ENCODE data around the gene ADGRF4. TPM values are rescaled to one million over a fixed set of nuclear protein-coding genes. Genes with fewer than 3 reads are reported as not detected.
A peak's percentile ranks its signal among the peaks of the same experiment; 100 is the strongest.

ADGRF4 gene
- total RNA-seq, 1 donor from 2014 or later, result not detected

GRCh38 chr6:47729019-47729418 is 30.6 kb downstream of the ADGRF4 start:
- no peaks in the 10 kb centered on the region for H3K27me3 ChIP-seq
- intact Hi-C loops (cut with DNase I), result no loop called here
- ATAC-seq (no peak), DNase-seq (no peak)
- H3K4me1 ChIP-seq, result no peaks in the 10 kb centered on the region
- H3K27ac ChIP-seq, result no peak overlapping the region
- H3K4me3 ChIP-seq, result no peak overlapping the region
- no peaks in the 10 kb centered on the region for H3K36me3 ChIP-seq
- H3K9me3 ChIP-seq, result no peaks in the 10 kb centered on the region
- TF ChIP-seq, protein P1, sequence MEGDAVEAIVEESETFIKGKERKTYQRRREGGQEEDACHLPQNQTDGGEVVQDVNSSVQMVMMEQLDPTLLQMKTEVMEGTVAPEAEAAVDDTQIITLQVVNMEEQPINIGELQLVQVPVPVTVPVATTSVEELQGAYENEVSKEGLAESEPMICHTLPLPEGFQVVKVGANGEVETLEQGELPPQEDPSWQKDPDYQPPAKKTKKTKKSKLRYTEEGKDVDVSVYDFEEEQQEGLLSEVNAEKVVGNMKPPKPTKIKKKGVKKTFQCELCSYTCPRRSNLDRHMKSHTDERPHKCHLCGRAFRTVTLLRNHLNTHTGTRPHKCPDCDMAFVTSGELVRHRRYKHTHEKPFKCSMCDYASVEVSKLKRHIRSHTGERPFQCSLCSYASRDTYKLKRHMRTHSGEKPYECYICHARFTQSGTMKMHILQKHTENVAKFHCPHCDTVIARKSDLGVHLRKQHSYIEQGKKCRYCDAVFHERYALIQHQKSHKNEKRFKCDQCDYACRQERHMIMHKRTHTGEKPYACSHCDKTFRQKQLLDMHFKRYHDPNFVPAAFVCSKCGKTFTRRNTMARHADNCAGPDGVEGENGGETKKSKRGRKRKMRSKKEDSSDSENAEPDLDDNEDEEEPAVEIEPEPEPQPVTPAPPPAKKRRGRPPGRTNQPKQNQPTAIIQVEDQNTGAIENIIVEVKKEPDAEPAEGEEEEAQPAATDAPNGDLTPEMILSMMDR (IDR thresholded peaks at IDR 0.05), result no peak

- Histone ChIP-seq H3K27me3 (no peaks in the 10 kb centered on the region), H3K4me1 (no peaks in the 10 kb centered on the region), H3K9me3 (no peaks in the 10 kb centered on the region), H3K4me3 (no peak overlapping the region), H3K27ac (no peak overlapping the region), H3K36me3 (no peaks in the 10 kb centered on the region)
- ATAC-seq (peak; percentile 30), DNase-seq (no peak)
- intact Hi-C loops (cut with DNase I), result no loop called here
- TF ChIP-seq, protein P1 (IDR thresholded peaks at IDR 0.05), result no peak
Observed at GRCh38 chr6:47729457-47729856, 31.1 kb downstream of the ADGRF4 start.

DNA sequence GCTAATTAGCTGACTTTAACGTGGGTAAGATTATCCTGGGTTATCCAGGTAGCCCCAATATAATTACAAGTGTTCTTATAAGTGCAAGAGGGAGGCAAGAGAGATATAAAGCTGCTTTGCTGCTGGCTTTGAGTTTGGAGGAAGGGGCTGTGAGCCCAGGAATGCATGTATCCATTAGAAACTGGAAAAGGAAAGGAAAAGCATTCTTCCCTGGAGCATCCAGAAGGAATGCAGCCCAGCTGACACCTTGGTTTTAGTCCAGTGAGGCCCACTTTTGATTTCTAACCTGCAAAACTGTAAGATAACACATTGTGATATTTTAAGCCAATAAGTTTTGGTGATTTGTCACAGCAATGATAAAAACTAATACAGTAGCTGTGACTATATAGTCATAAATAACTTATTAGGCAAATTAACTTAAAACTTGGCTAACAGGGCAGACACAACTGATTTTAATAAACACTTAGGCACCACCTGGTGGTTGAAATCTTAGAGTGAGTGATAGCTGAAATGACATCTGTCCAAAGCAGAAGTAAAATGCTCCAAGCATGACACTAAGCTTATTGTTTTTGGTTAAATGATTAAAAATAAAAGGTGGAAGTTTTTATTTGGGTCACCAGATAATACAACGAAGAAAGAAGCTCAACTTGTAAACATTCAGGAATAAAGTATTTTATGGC is 35.6 kb downstream of the ADGRF4 start:
- ATAC-seq (peak; percentile 36), DNase-seq (no peak)
- TF ChIP-seq, protein P1 (IDR thresholded peaks at IDR 0.05), result peak; percentile 48
- H3K27ac ChIP-seq, result no peak overlapping the region
- no peaks in the 10 kb centered on the region for H3K9me3 ChIP-seq
- H3K4me3 ChIP-seq, result no peak overlapping the region
- no peaks in the 10 kb centered on the region for H3K27me3 ChIP-seq
- H3K4me1 ChIP-seq, result no peaks in the 10 kb centered on the region
- H3K36me3 ChIP-seq, result no peaks in the 10 kb centered on the region
- intact Hi-C loops (cut with DNase I), result no loop called here

DNA sequence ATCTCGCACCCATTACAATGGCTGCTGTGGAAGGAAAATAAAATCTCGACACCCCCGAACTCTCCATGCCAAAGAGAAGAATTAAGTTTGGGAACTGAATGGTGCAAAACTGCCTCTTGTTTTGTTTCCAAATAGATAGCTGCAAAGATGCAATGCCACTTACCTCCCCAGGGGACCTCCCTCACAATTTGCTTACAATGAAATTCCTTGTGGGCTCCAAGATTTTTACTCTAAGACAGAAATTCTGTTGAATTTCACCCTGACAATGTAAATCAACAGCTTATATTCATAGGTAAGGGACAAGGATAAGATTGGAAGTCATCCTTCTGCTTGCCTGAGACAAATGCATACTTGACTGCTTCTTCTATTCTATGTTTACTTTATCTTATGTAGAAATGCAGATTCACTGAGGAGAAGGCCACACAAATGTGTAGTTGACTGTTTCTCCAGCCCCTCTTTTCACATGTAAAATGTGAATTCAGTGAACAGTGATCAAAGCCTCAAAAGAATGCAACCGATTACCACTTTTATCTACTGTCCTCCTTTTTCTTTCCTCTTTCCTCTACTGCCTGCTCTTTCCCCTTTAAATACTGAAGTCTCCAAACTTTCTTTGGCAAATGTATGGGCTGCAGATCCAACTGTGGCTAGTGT is 36.6 kb downstream of the ADGRF4 start:
- TF ChIP-seq, protein P1 (IDR thresholded peaks at IDR 0.05), result no peak
- no peak for ATAC-seq
- no peak overlapping the region for H3K27ac ChIP-seq
- no peak overlapping the region for H3K4me3 ChIP-seq
- no peaks in the 10 kb centered on the region for H3K27me3 ChIP-seq
- H3K4me1 ChIP-seq, result no peaks in the 10 kb centered on the region
- no peaks in the 10 kb centered on the region for H3K9me3 ChIP-seq
- no peaks in the 10 kb centered on the region for H3K36me3 ChIP-seq
- intact Hi-C loops (cut with DNase I), result no loop called here
- no peak for DNase-seq

- DNase-seq, result no peak
- intact Hi-C loops (cut with DNase I), result no loop called here
- Histone ChIP-seq H3K4me3 (no peak overlapping the region), H3K27me3 (no peaks in the 10 kb centered on the region), H3K27ac (no peak overlapping the region), H3K9me3 (no peaks in the 10 kb centered on the region), H3K36me3 (no peaks in the 10 kb centered on the region), H3K4me1 (no peaks in the 10 kb centered on the region)
- no peak for ATAC-seq
- TF ChIP-seq, protein P1 (IDR thresholded peaks at IDR 0.05), result no peak
Observed at GRCh38 chr6:47736083-47736700, 37.8 kb downstream of the ADGRF4 start.
